Stimulated activated CD8-positive, alpha-beta memory T cell treated with anti-CD3 and anti-CD28 coated beads, Interleukin-4, amount 100 ng/mL, for 48 hours (primary cell): ENCODE data around the gene NRDC.
"Not testable (repeated sequence)": the region's sequence is repeated elsewhere in the genome, so short reads cannot be mapped to it uniquely, and the experiment has no call there.

Source experiments
- DNase-seq: peaks from one replicate; pipeline ENCODE4 v3.0.0-alpha.2; 2020

The NRDC gene

DNA sequence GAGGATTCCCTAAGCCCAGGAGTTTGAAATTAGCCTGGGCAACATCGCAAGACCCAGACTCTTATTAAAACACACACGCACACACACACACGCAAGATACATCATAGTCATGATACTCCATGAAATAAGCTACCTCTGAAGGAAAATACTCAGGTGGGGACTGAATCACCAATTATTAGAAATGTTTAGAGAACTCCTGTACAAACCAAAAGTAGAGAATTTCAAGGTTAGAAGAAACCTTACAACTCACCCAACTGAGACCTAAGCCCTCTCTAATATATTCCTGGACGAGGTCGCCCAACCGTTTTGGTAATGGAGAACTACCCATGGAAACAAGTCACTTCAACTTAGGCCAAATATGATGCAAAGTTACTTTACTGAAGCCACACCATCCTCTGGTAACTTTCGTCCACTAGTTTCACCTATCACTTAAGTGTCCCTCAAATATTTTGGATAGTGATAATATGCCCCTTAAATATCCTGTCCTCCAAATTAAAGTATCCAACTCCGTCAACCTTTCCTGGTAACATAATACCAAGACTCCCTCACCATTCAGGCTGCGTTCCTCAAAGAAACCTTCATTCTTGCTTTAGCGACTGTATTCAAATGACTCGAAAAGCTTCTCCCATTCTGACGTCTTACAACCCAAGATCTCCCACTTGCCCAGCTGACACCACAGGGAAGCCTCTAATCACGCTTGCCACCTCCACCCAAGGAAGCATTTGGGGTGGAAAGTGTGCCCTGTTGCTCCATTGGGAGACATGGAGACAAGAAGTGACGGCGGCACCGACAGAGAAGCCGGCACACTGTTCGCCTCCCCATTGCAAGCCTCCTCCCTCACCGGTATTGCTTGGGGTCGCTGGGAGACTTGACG, 856 bp downstream of the NRDC start:
- DNase-seq: peak; percentile 48

DNA sequence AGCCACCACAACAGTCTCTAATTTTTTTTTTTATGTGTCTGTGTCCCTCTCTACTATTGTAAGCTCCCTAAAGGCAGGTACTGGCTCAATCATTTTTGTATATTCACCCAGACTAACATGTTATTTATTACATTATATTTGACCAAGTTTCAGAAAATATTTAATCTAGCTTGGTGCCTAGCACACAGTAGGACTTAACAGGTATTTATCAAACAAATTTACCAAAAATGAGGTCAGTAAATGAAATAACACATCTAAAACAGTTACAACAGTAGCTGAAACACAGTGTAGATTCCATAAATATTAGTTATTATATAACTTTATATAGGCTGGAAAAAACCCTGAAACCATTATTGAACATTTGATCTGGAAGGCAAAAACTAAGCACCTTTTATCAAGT, 2.7 kb downstream of the NRDC start:
- no peak for DNase-seq

DNA sequence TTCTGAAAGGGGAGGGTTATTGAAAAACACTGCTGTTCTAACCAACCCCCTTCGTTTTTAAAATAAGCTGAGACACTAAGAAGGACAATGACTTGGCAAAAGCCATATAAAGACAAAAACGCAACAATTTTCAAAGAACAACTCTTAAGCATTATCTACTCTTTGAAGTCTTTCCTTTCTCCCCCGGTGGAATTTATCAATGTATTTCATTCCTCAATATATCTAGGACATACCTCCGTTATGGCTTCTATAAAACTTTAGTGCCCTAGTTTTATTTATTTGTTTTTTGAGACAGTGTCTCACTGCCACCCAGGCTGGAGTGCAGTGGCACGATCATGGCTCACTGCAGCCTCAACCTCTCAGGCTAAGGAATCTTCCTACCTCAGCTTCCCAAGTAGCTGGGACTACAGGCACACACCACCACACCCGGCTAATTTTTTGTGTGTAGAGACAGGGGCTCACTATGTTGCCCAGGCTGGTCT, 3.2 kb downstream of the NRDC start:
- no peak for DNase-seq

DNA sequence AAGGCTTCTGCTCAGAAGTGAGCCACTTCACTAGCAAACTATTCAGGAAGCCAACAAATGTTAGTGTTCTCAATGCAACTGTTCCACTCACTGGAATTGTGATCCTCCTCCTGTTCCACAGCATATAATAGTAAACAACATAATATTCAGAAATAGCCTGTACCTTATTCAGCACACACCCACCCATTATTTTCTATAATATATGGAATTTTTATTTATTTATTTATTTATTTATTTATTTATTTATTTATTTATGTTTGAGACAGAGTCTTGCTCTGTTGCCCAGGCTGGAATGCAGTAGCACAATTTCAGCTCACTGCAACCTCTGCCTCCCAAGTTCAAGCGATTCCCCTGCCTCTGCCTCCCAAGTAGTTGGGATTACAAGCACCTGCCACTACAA, 5.3 kb downstream of the NRDC start:
- DNase-seq: not testable (repeated sequence)

DNA sequence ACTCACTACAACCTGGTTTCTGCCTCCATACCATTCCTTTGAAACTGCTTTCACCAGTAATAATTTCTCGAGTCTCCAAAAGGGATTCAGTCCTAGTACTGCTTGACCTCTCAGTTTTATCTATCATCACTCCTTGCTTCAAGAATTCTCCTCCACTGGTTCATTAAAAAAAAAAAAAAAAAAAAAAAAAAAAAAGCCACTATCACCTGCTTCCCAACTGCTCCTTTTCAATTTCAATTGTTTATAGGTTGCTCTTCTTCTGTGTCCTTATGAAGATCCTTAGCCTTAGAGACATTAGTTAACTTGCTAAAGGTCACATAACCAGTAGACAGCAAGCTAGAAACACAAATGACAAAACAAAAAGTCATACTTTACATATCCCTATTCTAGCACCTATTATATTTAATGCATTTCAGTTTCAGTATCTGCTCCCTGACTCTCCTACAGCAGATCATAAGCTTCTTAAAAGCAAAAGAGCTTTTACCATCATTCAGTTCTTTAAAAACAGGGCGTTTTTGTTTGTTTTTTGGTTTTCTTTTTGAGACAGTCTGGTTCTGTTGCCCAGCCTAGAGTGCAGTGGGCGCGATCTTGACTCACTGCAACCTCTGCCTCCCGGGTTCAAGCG, 7.1 kb downstream of the NRDC start:
- DNase-seq: no peak

DNA sequence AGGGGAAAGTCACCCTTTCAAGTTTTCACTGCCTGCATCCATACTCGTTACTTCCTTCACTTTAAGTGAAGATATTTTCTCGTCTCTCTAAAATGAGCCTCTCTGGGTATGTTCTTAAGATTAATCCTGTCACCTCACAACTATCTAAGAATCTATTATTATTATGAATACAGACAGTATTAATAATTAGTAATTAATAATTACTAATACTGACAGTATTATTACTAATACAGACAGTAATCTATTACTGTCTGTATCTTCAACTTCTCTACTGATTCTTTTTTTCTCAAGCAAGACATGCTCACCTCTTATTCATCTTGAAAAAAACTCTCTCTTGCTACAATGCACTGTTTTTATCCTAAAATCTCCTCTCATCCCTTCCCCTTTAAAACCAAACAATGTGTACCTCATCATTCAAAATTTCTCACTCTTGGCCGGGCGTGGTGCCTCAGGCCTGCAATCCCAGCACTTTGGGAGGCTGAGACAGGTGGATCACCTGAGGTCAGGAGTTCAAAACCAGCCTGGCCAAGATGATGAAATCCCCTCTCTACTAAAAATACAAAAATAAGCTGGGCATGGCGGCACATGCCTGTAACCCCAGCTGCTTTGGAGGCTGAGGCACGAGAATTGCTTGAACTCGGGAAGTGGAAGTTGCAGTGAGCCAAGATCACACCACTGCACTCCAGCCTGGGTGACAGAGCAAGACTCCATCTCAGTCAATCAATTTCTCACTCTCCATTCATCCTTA, 7.8 kb downstream of the NRDC start:
- no peak for DNase-seq

DNA sequence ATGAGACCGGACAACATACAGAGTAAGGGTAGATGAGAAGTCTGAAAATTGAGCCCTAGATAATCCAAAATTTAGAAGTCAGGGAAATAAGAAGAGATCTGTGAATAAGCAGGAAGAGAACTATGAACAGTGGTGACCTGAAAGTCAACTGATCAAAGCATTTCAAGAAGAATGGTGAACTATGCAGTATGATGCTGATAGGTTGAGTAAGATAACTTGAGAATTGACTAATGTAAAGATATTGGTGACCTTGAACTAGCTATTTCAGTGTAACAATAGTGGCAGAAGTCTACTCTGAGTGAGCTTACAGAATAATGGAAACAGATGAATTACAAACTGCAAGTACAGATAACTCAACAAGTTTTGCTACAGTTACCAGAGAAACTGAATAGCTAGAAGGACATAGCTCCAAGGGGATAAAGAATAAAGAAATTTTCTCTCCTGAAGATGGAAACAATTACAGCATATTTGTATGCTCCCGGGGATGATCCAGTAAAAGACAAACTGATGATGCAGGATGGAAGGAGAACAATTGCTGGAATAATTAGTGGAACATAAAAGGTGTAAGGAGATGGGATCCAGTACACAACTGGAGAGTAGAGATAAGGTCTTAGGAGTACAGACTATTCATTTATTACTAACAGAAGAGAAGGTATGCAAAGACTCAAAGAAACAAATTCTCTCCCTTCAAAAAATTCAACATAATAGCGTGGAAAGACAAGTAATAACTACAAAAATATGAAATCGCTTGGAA, 10.9 kb downstream of the NRDC start:
- DNase-seq: no peak

DNA sequence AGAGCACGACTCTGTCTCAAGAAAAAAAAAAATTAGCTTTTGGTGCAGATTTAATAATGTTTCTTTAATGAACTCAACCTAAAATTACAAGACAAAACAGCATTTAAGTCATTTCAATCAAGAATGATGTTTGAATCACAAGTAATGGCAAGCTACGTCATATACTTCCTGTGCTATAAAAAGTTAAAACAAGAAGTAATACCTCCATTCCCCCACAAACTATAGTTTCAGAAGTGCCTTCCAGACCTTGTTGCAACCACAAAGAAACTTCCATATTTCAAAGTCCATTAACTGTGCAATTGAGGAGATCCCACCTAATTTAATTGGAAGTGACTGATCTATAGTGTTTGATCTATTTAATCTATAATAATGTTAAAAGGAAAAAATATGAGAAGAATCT, 15.1 kb downstream of the NRDC start:
- no peak for DNase-seq

DNA sequence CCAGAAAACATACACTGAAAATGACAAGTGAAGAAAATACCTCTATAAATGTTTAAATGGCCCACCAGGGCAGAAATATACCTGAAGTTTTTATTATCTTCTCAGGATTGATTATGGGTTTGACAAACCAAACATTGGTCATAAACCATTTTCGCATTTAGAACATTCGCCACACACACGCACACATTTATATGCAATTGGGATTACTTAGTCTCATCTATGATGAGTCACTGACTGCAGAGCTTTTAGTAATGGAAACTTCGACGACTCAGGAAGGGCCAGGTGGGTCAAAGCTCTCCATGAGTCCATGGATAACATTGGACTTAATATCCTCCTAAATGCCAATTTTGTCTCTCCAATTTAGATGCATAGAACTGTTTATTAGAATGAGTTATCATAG, 16.9 kb downstream of the NRDC start:
- DNase-seq: no peak

DNA sequence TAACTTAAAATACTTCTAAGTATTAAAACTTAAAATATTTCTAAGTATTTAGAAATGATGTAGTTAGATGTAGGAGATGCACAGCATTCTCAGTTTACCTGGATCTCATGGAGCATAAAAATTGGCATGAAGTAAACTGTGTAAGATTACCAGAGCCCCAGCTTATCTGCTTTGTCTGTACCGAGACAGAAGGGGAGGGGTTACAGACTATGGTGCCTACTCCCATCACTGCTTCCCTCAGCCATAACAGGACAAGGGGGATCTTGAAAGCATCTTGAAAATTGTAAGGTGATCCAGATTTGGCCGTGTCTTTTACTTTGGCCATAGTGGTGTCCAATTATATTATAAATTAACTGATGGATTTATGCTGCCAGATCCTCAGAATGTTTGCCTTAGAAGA, 18.8 kb downstream of the NRDC start:
- no peak for DNase-seq

DNA sequence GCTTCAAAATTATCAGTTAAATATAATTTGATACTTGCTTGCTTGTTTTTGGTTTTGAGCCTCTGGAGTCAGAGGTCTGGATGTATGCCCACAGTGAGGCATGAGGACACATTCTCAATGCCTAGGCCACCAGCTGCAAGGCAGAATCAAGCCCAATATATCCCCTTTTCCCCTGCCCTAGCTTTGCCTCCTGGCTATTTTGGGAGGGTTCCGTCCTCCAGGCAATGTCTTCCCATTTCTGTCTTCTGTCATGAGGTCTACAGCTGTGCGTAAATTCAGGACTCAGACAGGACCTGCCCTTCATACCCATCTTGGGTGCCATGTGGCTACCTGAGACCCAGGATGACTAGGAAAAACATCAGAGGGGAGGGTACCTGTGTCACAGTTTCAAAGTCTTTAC, 19.2 kb downstream of the NRDC start:
- DNase-seq: no peak

DNA sequence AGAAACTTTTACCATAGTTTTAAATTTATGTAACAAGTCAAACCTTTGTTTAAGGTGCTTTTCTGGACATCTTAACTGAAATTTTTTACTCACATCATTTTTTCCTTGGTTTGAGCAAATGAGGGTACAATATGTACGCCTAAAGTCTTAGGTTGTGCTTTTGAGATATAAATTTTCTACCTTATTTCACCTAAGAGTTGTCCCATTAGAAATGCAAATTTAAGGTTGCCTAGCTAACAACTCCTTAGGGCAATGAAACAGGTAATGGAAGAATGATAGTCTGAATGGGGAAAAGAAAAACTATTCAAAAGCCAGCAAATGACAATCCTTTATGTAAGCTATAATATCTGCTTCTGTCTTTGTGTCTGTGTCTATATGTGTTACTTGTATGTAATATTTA, 19.6 kb downstream of the NRDC start:
- no peak for DNase-seq

DNA sequence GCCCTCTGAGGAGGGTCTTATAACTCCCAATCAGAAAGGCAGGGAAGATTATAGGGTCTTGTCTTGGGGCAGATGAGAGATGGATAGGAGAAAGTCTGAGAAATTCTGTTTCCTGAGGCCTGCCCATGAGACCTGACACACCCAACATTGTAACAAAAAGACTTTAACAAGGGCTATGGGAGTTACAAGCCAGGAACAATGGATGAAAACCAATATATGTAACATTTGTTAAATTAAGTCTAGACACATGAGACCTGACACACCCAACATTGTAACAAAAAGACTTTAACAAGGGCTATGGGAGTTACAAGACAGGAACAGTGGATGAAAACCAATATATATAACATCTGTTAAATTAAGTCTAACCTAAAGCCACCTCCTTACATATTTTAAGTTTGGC, 21.8 kb downstream of the NRDC start:
- DNase-seq: no peak

DNA sequence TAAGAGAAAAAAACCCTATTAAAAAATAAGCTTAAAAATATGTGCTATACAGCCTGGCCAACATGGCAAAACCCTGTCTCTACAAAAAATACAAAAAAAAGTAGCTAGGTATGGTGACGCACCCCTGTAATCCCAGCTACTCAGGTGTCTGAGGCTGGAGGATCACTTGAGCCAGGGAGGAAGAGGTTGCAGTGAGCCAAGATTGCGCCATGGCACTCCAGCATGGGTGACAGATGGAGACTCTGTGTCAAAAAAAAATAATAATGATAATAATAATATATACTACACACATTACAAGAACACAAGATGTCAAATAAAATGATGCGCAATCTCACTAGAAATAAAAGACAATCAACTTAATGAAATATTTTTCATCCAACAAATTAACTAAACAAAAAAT, 22.9 kb downstream of the NRDC start:
- no peak for DNase-seq

DNA sequence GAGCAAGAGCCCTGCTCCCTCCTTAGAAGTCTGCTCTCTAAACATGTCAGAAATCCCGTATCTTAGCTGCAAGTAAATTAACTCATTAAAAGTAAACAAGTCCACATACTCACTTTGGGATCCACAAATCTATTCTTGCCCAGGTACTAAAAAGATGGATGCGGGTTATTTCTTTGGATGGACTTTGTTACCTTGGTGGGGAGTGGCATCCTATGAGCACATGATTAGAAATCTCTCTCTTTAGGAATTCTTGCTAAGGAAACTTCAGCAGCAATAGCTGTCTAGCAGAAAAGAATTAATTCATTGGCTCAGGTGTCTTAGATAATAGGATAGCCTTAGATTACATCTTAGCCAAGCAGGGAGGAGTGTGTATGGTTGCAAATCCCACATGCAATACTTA, 25.2 kb downstream of the NRDC start:
- no peak for DNase-seq

DNA sequence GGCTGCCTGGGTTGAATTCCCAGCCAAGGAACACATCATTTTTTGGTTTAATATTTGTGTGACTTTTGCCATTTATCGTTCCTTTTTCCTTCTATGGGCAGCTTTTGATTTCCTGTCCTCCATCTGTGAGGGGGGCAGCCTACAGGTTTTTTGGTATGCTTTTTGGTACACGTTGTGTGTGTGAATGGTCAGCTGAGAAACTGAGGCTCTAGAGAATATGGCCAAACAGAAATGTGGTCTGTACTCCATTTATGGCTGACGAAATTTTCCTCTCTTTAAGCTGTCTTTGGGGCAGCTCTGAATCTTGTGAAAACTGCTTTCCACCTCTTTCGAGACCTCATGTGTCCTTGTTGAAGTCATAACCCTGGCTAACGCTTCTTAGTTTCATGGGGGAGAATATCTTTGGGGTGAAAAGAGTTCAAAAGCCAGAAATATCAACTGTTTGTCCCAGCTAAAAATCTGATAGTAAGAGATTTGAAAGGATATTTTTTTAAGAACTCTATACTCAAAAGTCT, 26.6 kb downstream of the NRDC start:
- no peak for DNase-seq

DNA sequence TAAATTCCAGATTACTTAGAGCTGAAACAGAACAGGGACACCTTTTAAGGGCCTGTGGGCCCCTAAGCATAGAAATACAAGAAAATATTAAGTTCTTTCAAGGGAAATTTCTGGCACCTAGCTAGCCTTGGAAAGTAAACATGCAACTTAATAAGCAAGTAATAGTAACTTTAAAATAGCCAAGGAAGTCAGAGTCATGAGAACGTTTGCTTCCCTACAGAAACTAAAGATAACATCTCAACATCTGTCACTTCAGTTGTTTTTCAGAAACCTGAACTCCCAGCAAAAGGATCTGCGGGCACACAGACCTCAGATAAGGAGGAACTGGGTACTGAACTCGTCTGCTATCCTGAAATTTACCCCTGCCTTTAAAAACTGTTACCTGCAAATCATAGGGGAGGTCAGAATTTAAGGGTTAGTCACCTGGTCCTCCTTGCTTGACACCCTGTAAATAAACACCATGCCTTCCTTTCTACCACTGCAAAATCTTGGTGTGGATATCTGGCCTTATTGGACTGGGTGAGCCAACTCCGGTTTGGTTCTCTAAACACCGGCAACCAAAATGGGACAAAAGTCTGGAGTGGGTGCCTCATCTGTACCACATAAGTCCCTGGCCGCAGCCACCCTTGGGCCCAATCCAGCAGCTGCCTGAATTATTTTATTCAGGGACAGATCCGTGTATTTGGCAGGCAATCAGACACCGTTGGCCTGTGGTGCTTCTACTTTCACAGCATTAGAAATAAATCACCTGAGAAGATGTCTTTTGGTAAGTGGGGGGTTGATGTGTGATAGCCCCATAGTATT, 27.9 kb downstream of the NRDC start:
- DNase-seq: no peak

DNA sequence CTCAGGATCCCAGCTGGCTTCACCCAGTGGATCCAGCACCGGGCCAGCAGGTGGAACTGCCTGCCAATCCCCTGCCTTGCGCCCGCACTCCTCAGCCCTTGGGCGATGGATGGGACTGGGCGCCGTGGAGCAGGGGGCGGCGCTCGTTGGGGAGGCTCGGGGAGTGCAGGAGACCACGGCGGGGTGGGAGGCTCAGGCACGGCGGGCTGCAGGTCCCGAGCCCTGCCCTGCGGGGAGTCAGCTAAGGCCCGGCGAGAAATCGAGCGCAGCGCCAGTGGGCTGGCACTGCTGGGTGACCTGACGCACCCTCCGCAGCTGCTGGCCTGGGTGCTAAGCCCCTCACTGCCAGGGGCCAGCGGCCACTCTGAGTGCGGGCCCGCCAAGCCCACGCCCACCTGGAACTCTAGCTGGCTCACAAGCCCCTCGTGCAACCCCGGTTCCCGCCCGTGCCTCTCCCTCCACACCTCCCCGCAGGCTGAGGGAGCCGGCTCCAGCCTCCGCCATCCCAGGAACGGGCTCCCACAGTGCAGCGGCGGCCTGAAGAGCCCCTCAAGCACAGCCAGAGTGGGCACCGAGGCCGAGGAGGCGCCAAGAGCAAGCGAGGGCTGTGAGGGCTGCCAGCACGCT, 31.1 kb downstream of the NRDC start:
- no peak for DNase-seq

DNA sequence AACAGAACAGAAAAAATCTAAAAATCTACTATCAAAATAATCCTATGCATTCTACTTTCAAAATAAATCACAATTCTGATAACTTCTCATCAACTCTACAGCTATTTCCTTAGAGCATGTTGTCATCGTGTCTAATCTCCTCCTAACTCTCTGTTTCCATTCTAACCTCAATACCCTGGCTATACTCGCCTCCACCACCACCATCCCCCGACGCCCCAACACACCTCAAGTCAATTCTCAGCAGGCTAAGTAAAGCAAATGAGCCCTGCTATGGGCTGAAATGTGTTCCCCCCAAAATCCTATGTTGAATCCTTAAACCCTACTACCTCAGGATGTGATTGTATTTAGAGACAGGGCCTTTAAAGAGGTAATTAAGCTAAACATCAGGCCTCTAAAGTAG, 34.6 kb downstream of the NRDC start:
- DNase-seq: peak; percentile 51

DNA sequence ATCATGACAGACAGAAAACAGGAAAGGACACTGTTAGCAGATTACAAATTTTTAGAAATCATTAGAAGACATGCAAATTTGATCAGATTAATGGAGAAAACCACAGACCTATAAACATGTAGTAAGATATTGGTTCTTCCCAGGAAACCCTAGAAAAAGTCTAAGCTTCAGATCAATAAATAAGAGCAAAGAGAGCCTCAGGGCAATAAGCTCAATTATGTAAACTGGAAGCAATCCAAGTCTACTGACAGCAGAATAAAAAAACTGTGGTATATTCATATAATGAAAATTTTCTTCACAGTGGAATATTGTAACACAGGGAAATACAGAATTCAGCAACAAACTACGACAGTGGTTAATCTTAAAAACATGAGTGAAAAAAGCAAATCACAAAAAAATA, 36.3 kb downstream of the NRDC start:
- no peak for DNase-seq

DNA sequence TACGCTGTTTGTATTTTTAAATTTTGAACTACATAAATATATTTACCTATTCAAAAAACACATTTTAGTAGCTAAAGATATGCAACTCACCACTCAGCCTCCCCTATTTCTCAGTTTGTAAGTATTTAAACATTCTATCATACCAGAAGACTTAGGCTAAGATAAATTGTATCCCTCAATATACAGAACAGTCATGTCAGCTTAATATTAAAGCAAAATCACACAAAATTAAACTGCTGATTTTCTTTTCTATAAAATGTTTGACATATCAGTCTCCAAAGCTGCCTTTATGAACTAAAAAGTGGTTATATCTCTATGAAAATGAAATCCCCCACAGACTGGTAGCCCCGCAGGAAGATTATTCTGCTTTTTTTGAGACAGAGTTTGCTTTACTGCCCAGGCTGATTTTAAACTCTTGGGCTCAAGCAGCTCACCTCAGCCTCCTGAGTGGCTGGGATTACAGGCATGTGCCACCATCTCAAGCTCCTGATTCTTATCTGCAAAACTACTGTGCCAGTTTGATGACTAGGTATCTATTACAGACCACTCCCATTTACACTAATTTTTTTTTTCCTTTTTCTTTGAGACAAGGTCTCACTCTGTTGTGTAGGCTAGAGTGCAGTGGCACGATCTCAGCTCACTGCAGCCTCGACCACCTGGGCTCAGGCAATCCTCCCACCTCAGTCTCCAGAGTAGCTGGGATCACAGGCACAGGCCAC, 37.6 kb downstream of the NRDC start:
- DNase-seq: no peak
